Gastrocnemius medialis (tissue), 4 donors: Measurements from ENCODE around the gene APBA1.

ENCODE experiments used
- CTCF ChIP-seq, 5 experiments: fragments of 450-650 bp in 3 of 5; fragments of 200-600 bp in 2 of 5; sonication (generic) in 2 of 5; IDR thresholded peaks in 4 of 5; conservative IDR thresholded peaks in 1 of 5; 1 replicate in 4 of 5; 2 replicates in 1 of 5; pipeline ENCODE4 v1.5.1; 2016 to 2019; ENCODE audit warnings: antibody characterized with exemption in 5 of 5, mild to moderate bottlenecking in 3 of 5, moderate library complexity in 3 of 5
- POLR2A ChIP-seq, 2 donors: fragments of 450-650 bp; IDR thresholded peaks; one replicate each; pipeline ENCODE4 v1.6.1; 2017; ENCODE audit warnings: antibody characterized with exemption in 2 of 2, mild to moderate bottlenecking in 2 of 2, moderate library complexity in 2 of 2

- no peak for TF ChIP-seq POLR2A (IDR thresholded peaks at IDR 0.05)
- no peak for TF ChIP-seq CTCF (IDR thresholded peaks at IDR 0.05 in 4 of 5, conservative IDR thresholded peaks at IDR 0.05 in 1 of 5)
Measured at GRCh38 chr9:69572611-69573010, 99.6 kb downstream of the APBA1 start.
